Esophagus muscularis mucosa (tissue), 4 donors: ENCODE measurements around the gene RNASET2. TPM values are rescaled to one million over a fixed set of nuclear protein-coding genes. Genes with fewer than 3 reads are reported as not detected.
A peak's percentile ranks its signal among the peaks of the same experiment; 100 is the strongest.

Source experiments
- DNase-seq: peaks from one replicate; pipeline ENCODE4 v3.0.0-alpha.2; 2017; ENCODE audit errors: extremely low spot score
- H3K27ac ChIP-seq, 4 donors: fragments of 200-600 bp; sonication (generic); replicated peaks in 1 of 4; 1 replicate in 3 of 4; 2 replicates in 1 of 4; pipeline ENCODE4 v1.5.1; 2016 to 2019; ENCODE audit warnings: mild to moderate bottlenecking in 1 of 4
- H3K27me3 ChIP-seq, 4 donors: fragments of 200-600 bp; sonication (generic); one replicate each; pipeline versions ENCODE4 v1.5.1 to v1.6.0; 2016 to 2019
- H3K36me3 ChIP-seq, 4 donors: fragments of 200-600 bp; sonication (generic); one replicate each; pipeline ENCODE4 v1.5.1; 2016 to 2019
- H3K4me1 ChIP-seq, 4 donors: fragments of 200-600 bp; sonication (generic); one replicate each; pipeline ENCODE4 v1.5.1; 2016 to 2019
- H3K4me3 ChIP-seq, 4 donors: fragments of 200-600 bp; sonication (generic); 1 replicate in 2 of 4; 2 replicates in 2 of 4; pipeline ENCODE4 v1.5.1; 2016 to 2019; ENCODE audit warnings: mild to moderate bottlenecking in 4 of 4, moderate library complexity in 1 of 4
- H3K9me3 ChIP-seq, 4 donors: fragments of 200-600 bp; sonication (generic); 1 replicate in 3 of 4; 2 replicates in 1 of 4; pipeline ENCODE4 v1.5.1; 2016 to 2019
- EP300 ChIP-seq: sonication (generic); formaldehyde crosslinking; IDR thresholded peaks from one replicate; pipeline ENCODE4 v1.6.1; 2017; ENCODE audit warnings: antibody characterized with exemption
- POLR2A ChIP-seq: fragments of 450-650 bp; IDR thresholded peaks from one replicate; pipeline ENCODE4 v1.6.1; 2017; ENCODE audit warnings: antibody characterized with exemption, moderate library complexity, mild to moderate bottlenecking, low read depth
- POLR2AphosphoS5 ChIP-seq, 2 donors: sonication (generic); formaldehyde crosslinking; IDR thresholded peaks; one replicate each; pipeline ENCODE4 v1.6.1; 2017; ENCODE audit warnings: antibody characterized with exemption in 2 of 2
- WGBS: methylation state at CpG from one replicate; pipeline ENCODE4 v1.1.5; 2018; 5-methylcytosine and 5-hydroxymethylcytosine counted together
- intact Hi-C: fragments of 100-400 bp; cut with DNase I; formaldehyde crosslinking; loops from one replicate; pipeline ENCODE4 v1.15.1; 2023
- total RNA-seq, 4 donors: library from RNA; depleted of rRNA; stranded (reverse); fragments of >200 nt; gene quantifications; one replicate each; pipeline versions ENCODE4 v1.1.0 to v1.2.1, GENCODE V29; 2016
- TF ChIP-seq, protein P1 (sequence below), 3 experiments: fragments of 200-600 bp in 2 of 3; fragments of 450-650 bp in 1 of 3; sonication (generic) in 2 of 3; IDR thresholded peaks; one replicate each; pipeline ENCODE4 v1.5.1; 2017 to 2019; ENCODE audit warnings: antibody characterized with exemption in 3 of 3, mild to moderate bottlenecking in 2 of 3, moderate library complexity in 1 of 3

The RNASET2 gene
- 10 to 100 TPM; 24.1 to 54.5 (median 30.4) TPM for total RNA-seq

DNA sequence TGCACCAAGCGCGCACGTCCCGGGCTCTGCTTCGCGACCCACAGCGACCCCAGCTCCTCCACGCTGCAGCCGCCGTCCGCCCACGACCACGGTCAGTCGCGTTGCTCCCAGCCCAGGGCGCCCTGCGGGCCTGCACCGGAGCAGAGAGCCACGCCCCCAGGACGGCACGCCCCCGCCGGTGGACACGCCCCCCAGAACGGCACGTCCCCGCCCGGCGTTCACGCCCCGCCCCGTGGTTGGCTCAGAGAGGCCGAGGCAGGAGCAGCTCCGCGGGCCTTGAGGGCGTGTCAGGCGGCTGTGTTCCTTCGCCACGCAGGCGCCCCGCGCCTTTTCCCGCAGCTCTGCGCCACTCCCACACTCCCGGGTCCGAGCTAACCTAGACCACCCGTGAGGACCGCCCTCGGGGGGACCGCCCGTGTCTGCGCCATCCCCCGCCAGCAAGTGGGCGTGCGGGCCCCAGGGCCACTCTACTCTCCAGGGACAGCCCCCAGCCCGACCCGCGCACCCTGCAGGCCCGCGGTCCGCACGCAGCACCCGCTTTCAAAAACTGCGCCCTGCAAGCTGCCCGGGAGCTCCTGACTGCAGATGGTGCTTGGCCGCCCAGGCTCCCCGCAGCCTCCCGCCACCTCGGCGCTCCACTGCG, at the start of gene RNASET2:
TSS of gene RNASET2 (minus strand) at position 107 of the 643 bp plus-strand sequence. CDS start 368 bp downstream, outside the sequence.
- Histone ChIP-seq H3K27ac (peak within 1 kb of the TSS; percentile 85 to 91 (median 86)), H3K36me3 (peaks cover 0 to 3% (median 0%) of the 10 kb centered on the region in 4 donors), H3K9me3 (no peaks in the 10 kb centered on the region), H3K4me1 (peaks cover 14 to 36% (median 32%) of the 10 kb centered on the region in 4 donors), H3K27me3 (no peaks in the 10 kb centered on the region), H3K4me3 (peak within 1 kb of the TSS; percentile 79 to 95 (median 83))
- 0% methylated on average over 22 of the region's 71 CpGs for WGBS
- TF ChIP-seq EP300 (no peak), POLR2AphosphoS5 (IDR thresholded peaks at IDR 0.05) (peak; percentile 75 to 88), POLR2A (peak; percentile 45)
- TF ChIP-seq, protein P1, sequence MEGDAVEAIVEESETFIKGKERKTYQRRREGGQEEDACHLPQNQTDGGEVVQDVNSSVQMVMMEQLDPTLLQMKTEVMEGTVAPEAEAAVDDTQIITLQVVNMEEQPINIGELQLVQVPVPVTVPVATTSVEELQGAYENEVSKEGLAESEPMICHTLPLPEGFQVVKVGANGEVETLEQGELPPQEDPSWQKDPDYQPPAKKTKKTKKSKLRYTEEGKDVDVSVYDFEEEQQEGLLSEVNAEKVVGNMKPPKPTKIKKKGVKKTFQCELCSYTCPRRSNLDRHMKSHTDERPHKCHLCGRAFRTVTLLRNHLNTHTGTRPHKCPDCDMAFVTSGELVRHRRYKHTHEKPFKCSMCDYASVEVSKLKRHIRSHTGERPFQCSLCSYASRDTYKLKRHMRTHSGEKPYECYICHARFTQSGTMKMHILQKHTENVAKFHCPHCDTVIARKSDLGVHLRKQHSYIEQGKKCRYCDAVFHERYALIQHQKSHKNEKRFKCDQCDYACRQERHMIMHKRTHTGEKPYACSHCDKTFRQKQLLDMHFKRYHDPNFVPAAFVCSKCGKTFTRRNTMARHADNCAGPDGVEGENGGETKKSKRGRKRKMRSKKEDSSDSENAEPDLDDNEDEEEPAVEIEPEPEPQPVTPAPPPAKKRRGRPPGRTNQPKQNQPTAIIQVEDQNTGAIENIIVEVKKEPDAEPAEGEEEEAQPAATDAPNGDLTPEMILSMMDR (IDR thresholded peaks at IDR 0.05) = no peak
- DNase-seq = peak; percentile 98
- intact Hi-C loops = loop anchor here (2.0 kb wide), 1 partner anchor 42 kb away; the partner anchor contains the start of gene CEP43

DNA sequence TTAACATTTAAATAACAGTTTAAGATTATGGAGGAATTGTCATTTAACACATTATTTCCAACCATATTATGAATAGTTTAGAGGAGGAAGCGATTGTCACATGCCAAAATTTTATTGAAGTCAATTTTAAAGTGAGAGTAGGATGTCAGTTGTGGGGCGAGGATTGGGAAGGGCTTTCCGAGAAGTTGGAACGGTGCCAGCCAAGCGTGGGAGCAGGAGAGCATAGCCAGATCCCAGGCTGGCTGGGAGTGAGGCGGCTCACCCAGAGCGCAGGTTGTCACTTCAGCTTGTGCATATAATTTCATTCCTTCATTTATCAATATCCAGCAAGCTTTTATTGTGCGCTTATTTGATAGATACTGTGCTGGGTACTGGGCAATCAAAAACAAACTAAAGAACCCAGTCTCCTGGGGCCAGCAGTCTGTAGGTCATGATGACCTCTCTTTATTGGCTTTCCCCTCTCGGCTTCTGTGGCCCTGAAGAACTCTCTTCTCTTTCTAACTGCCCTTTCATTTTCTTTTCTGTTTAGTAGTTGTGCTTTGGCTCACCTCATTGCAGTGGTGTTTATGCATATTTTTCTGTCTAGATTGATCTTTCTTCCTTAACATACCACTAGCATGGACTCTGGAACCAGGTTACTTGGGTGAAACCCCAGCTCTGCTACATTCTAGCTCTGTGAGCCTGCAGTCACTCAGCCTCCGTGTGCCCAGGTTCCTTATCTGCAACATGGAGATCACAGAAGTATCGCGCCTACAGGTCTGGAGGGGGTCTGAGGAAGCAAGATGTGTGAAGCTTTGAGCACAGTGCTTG, 49.2 kb upstream of the RNASET2 start:
- Histone ChIP-seq H3K4me3 (no peak overlapping the region), H3K4me1 (peaks cover 5 to 27% (median 19%) of the 10 kb centered on the region in 4 donors), H3K27ac (no peak overlapping the region), H3K27me3 (no peaks in the 10 kb centered on the region), H3K36me3 (peaks cover 0 to 25% (median 20%) of the 10 kb centered on the region in 4 donors), H3K9me3 (no peaks in the 10 kb centered on the region)
- DNase-seq = no peak
- TF ChIP-seq POLR2A (no peak), POLR2AphosphoS5 (IDR thresholded peaks at IDR 0.05) (no peak), EP300 (no peak)
- TF ChIP-seq, protein P1 (IDR thresholded peaks at IDR 0.05) = no peak
- intact Hi-C loops = no loop called here
- WGBS = 53% methylated on average over 12 of the region's 12 CpGs

- H3K27me3 ChIP-seq = no peaks in the 10 kb centered on the region
- TF ChIP-seq POLR2A = no peak
- TF ChIP-seq, protein P1 (IDR thresholded peaks at IDR 0.05) = no peak
- TF ChIP-seq EP300 = no peak
- TF ChIP-seq POLR2AphosphoS5 (IDR thresholded peaks at IDR 0.05) = no peak
- peaks cover 8 to 47% (median 42%) of the 10 kb centered on the region in 4 donors for H3K4me1 ChIP-seq
- H3K27ac ChIP-seq = no peak overlapping the region
- H3K36me3 ChIP-seq = peaks cover 0 to 12% (median 3%) of the 10 kb centered on the region in 4 donors
- no peaks in the 10 kb centered on the region for H3K9me3 ChIP-seq
- no peak overlapping the region for H3K4me3 ChIP-seq
- intact Hi-C loops = no loop called here
- 82% methylated on average over 2 of the region's 2 CpGs for WGBS
- DNase-seq = peak; percentile 31
Observed at GRCh38 chr6:167000759-167001158, 44.4 kb upstream of the RNASET2 start.

DNA sequence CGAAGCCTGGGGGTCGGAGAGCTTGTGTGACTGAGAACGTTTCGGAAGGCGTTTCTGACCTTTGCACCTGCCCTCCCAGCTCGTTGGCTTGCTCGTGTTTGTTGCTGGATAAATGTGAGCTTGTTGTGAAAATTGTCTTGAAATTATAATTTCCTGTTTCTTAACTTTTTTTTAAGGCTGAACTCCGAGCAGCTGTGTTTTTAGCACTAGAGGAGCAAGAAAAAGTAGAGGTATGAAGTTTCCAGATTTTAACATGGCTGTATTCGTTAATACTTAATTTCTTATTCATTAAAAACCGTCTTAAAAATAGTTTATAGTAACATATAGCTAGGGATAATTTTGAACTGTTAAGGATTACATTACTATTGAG, 43.5 kb upstream of the RNASET2 start:
- Histone ChIP-seq H3K36me3 (peaks cover 0 to 12% (median 0%) of the 10 kb centered on the region in 4 donors), H3K4me3 (peak overlapping the region; percentile 87 to 99 (median 95)), H3K4me1 (peaks cover 3 to 40% (median 34%) of the 10 kb centered on the region in 4 donors), H3K27me3 (no peaks in the 10 kb centered on the region), H3K27ac (peak overlapping the region; percentile 71 to 78 (median 72)), H3K9me3 (no peaks in the 10 kb centered on the region)
- 3% methylated on average over 10 of the region's 10 CpGs for WGBS
- no peak for TF ChIP-seq EP300
- TF ChIP-seq, protein P1 (IDR thresholded peaks at IDR 0.05) = no peak
- TF ChIP-seq POLR2AphosphoS5 (IDR thresholded peaks at IDR 0.05) = no peak
- no peak for TF ChIP-seq POLR2A
- intact Hi-C loops = loop anchor here (2.0 to 5.0 kb wide), 2 partner anchors 43 to 142 kb away; partner anchors contain the start of gene RNASET2
- DNase-seq = peak; percentile 64
